Panc1 (cell line): ENCODE data around the gene IQCN.

Experiments
- POLR2AphosphoS5 ChIP-seq: IDR thresholded peaks from 2 replicates; pipeline ENCODE4 v1.6.1; 2012; ENCODE audit warnings: mild to moderate bottlenecking, low read depth, low read length, moderate library complexity
- SIN3A ChIP-seq: IDR thresholded peaks from 2 replicates; pipeline ENCODE4 v1.6.1; 2012; ENCODE audit warnings: low read depth, mild to moderate bottlenecking, low read length, moderate library complexity, borderline replicate concordance; ENCODE audit not compliant: insufficient read depth
- TCF7L2 ChIP-seq: IDR thresholded peaks from 2 replicates; pipeline ENCODE4 v1.6.1; 2011; ENCODE audit warnings: mild to moderate bottlenecking, low read depth, low read length, inconsistent platforms
- TF ChIP-seq, protein P1 (sequence below): fragments of 450-650 bp; IDR thresholded peaks from 2 replicates; pipeline ENCODE4 v1.5.1; 2017; ENCODE audit warnings: mild to moderate bottlenecking

GRCh38 chr19:18319591-18320135, 45.4 kb upstream of the IQCN start:
- TF ChIP-seq, protein P1, sequence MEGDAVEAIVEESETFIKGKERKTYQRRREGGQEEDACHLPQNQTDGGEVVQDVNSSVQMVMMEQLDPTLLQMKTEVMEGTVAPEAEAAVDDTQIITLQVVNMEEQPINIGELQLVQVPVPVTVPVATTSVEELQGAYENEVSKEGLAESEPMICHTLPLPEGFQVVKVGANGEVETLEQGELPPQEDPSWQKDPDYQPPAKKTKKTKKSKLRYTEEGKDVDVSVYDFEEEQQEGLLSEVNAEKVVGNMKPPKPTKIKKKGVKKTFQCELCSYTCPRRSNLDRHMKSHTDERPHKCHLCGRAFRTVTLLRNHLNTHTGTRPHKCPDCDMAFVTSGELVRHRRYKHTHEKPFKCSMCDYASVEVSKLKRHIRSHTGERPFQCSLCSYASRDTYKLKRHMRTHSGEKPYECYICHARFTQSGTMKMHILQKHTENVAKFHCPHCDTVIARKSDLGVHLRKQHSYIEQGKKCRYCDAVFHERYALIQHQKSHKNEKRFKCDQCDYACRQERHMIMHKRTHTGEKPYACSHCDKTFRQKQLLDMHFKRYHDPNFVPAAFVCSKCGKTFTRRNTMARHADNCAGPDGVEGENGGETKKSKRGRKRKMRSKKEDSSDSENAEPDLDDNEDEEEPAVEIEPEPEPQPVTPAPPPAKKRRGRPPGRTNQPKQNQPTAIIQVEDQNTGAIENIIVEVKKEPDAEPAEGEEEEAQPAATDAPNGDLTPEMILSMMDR = no peak
- TF ChIP-seq SIN3A (no peak), POLR2AphosphoS5 (no peak), TCF7L2 (no peak)
